ENCODE data around the gene TUSC2. TPM values are rescaled to one million over a fixed set of nuclear protein-coding genes. Genes with fewer than 3 reads are reported as not detected.

The TUSC2 gene
- total and polyA plus RNA-seq, 10 of the 15 experiments (the other 5 are each of a cell fraction or from before 2014, with no cell fraction given) = 4.0 to 73.8 (median 34.3) TPM

DNA sequence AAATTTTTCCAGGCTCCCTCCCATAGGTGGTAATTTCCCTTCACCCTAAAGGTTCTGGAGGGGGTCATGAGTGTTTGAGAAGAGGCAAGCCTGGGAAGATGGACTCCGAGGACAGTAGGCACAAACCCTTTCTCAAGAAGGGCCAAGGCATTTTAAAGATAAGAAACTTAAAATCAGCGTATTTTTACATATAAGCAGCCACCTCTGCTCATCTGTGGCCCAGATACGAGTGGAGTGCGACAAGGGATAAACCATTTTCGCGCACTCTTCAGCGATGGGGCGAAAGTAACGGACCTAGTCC is 12.1 kb upstream of the TUSC2 start:
- BruUV-seq (replicated peaks) = no TSS peak
- H3K36me3 ChIP-seq (ENCODE audit: control insufficient read depth in 2 of 2, insufficient read depth in 2 of 2, low read length in 1 of 2) = no peaks in the 10 kb centered on the region
- peak overlapping the region; percentile 92 for H3K27ac ChIP-seq (ENCODE audit: control insufficient read depth, insufficient read depth)
- no peaks in the 10 kb centered on the region for H3K27me3 ChIP-seq (replicated peaks in 1 of 2; ENCODE audit: control insufficient read depth in 2 of 2, insufficient read depth in 2 of 2, low read length in 1 of 2)
- ChIA-PET RAD21 (ENCODE audit: unreplicated experiment) (interaction anchor here (1.3 kb wide), 1 partner anchor 10 kb away, joined by 3 read pairs; the partner anchor contains the start of gene NPRL2), CTCF (interaction anchor here (6.4 to 10.5 kb wide), 2 partner anchors 9 to 17 kb away, joined by 59 to 72 read pairs; partner anchors contain the start of genes CYB561D2, HYAL2 and NPRL2), SMC1A (ENCODE audit: uncharacterized antibody, unreplicated experiment) (interaction anchor here (1.1 kb wide), 1 partner anchor 11 kb away, joined by 3 read pairs; no protein-coding TSS in a partner anchor), POLR2A (interaction anchor here (0.6 to 7.0 kb wide), 5 partner anchors 10 to 229 kb away, joined by 3 to 84 read pairs (median 3); partner anchors contain the start of genes CYB561D2, HYAL3, NAA80 and NPRL2)
- H2AFZ ChIP-seq (ENCODE audit: control insufficient read depth, low read depth, low read length) = peak overlapping the region; percentile 57
- intact Hi-C loops (cut with micrococcal nuclease; ENCODE audit: unreplicated experiment) = no loop called here
- ATAC-seq = no peak
- no peaks in the 10 kb centered on the region; the same call in 1 of the 2 replicates for H3K4me1 ChIP-seq (ENCODE audit: control insufficient read depth, insufficient read depth, low read length)
- in situ Hi-C loops (cut with MboI) = no loop called here
- H3K79me2 ChIP-seq (ENCODE audit: control insufficient read depth, insufficient read depth, low read length) = peaks cover 54% of the 10 kb centered on the region
- no peak for FAIRE-seq
- H3K9ac ChIP-seq (ENCODE audit: control insufficient read depth, insufficient read depth, low read length) = peak overlapping the region; percentile 86
- H3K9me3 ChIP-seq (replicated peaks; ENCODE audit: control insufficient read depth, insufficient read depth, low read length) = no peaks in the 10 kb centered on the region
- H3K4me3 ChIP-seq = peak overlapping the region; percentile 96
- 12% methylated on average over 9 of the region's 9 CpGs for WGBS (ENCODE audit: insufficient coverage, insufficient replicate concordance, low lambda C conversion rate, missing lambda C conversion rate)
- DNase-seq (ENCODE audit: low read depth, low spot score) = no peak
- H4K20me1 ChIP-seq (ENCODE audit: control insufficient read depth, insufficient read depth) = no peaks in the 10 kb centered on the region
- no peak for TF ChIP-seq IKZF2 (IDR thresholded peaks at IDR 0.05)
- no peak for TF ChIP-seq MYB (IDR thresholded peaks at IDR 0.05; ENCODE audit: borderline replicate concordance, low read depth, low read length)
- no peak for TF ChIP-seq FOXK2 (IDR thresholded peaks at IDR 0.05)
- no peak for TF ChIP-seq MTA3 (IDR thresholded peaks at IDR 0.05; ENCODE audit: borderline replicate concordance, low read length)
- TF ChIP-seq KLF5 (IDR thresholded peaks at IDR 0.05; ENCODE audit: partially characterized antibody) = no peak
- no peak for TF ChIP-seq SUPT20H (IDR thresholded peaks at IDR 0.05; ENCODE audit: borderline replicate concordance, control insufficient read depth, low read depth, low read length)
- no peak for TF ChIP-seq BRCA1 (IDR thresholded peaks at IDR 0.05; ENCODE audit: low read depth, low read length)
- TF ChIP-seq CBX5 (IDR thresholded peaks at IDR 0.05; ENCODE audit: low read depth) = no peak
- TF ChIP-seq, protein P1, sequence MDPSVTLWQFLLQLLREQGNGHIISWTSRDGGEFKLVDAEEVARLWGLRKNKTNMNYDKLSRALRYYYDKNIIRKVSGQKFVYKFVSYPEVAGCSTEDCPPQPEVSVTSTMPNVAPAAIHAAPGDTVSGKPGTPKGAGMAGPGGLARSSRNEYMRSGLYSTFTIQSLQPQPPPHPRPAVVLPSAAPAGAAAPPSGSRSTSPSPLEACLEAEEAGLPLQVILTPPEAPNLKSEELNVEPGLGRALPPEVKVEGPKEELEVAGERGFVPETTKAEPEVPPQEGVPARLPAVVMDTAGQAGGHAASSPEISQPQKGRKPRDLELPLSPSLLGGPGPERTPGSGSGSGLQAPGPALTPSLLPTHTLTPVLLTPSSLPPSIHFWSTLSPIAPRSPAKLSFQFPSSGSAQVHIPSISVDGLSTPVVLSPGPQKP (IDR thresholded peaks at IDR 0.05; ENCODE audit: low read depth, low read length) = no peak
- TF ChIP-seq WRNIP1 (IDR thresholded peaks at IDR 0.05; ENCODE audit: borderline replicate concordance, low read depth, low read length) = no peak
- no peak for TF ChIP-seq HDAC2 (IDR thresholded peaks at IDR 0.05)
- peak overlapping the region; percentile 75 for H3K4me2 ChIP-seq (ENCODE audit: control insufficient read depth, insufficient read depth)
